K562 (cell line): ENCODE data around the gene PFKFB2. TPM values are rescaled to one million over a fixed set of nuclear protein-coding genes. Genes with fewer than 3 reads are reported as not detected.

ENCODE experiments used
- CGGBP1 ChIP-seq: fragments of 250-450 bp; sonication (Bioruptor Pico); IDR thresholded peaks from 2 replicates; pipeline ENCODE4 v1.9.0; 2021; ENCODE audit warnings: mild to moderate bottlenecking
- CTCF ChIP-seq, 3 experiments: IDR thresholded peaks in 2 of 3; conservative IDR thresholded peaks in 1 of 3; 2 replicates each; pipeline ENCODE4 v1.5.1; 2011 to 2012; ENCODE audit warnings: low read length in 3 of 3, mild to moderate bottlenecking in 3 of 3, control low read depth in 2 of 3, improper control_type of control experiment in 1 of 3, inconsistent platforms in 1 of 3, low read depth in 1 of 3, mixed read lengths in 1 of 3, moderate library complexity in 1 of 3; ENCODE audit not compliant: insufficient read depth in 2 of 3
- E2F5 ChIP-seq: sonication (generic); formaldehyde crosslinking; IDR thresholded peaks from 2 replicates; pipeline ENCODE4 v1.8.0; 2022; ENCODE audit warnings: mild to moderate bottlenecking, missing genetic modification reagents
- ELF1 ChIP-seq: fragments of 200-800 bp; sonication (Bioruptor generic); IDR thresholded peaks from 2 replicates; pipeline ENCODE4 v1.6.1; 2016; ENCODE audit warnings: missing genetic modification characterization, missing compliant biosample characterization
- FOXM1 ChIP-seq, 2 experiments: fragments of 450-650 bp in 1 of 2; sonication (generic) in 1 of 2; formaldehyde crosslinking in 1 of 2; IDR thresholded peaks; 2 replicates each; pipeline versions ENCODE4 v1.6.1 to v1.9.0; 2017 to 2022; ENCODE audit warnings: low read depth in 2 of 2, mild to moderate bottlenecking in 2 of 2, missing genetic modification reagents in 1 of 2, moderate library complexity in 1 of 2
- HBP1 ChIP-seq: fragments of 450-650 bp; formaldehyde crosslinking; IDR thresholded peaks from 2 replicates; pipeline ENCODE4 v1.4.0; 2022; ENCODE audit warnings: missing genetic modification characterization
- PURB ChIP-seq: sonication (generic); formaldehyde crosslinking; IDR thresholded peaks from 2 replicates; pipeline ENCODE4 v1.9.0; 2021; ENCODE audit warnings: low read depth, mild to moderate bottlenecking, missing genetic modification reagents
- RREB1 ChIP-seq: fragments of 250-450 bp; sonication (Bioruptor Pico); IDR thresholded peaks from 2 replicates; pipeline ENCODE4 v1.4.0; 2020
- SRF ChIP-seq, 2 experiments: fragments of 250-450, 450-650 bp in 1 of 2; sonication (Bioruptor Pico) in 1 of 2; sonication (generic) in 1 of 2; formaldehyde crosslinking; IDR thresholded peaks; 2 replicates each; pipeline versions ENCODE4 v1.5.0 to v1.5.1; 2020 to 2022; ENCODE audit warnings: mild to moderate bottlenecking in 1 of 2, missing genetic modification reagents in 1 of 2
- ZNF79 ChIP-seq: fragments of 250-450 bp; sonication (Bioruptor Pico); IDR thresholded peaks from 2 replicates; pipeline ENCODE4 v1.4.0; 2020; ENCODE audit warnings: low read depth, mild to moderate bottlenecking, moderate library complexity
- polyA plus RNA-seq, 8 experiments: library from polyadenylated mRNA; depleted of rRNA in 4 of 8; stranded (reverse) in 5 of 8; unstranded in 3 of 8; fragments of >200 nt; fragmentation: Nextera tagmentation in 2 of 8; fragmentation: Illumina TruSeq in 1 of 8; extraction: Ambion mirVana in 2 of 8; extraction: Trizol in 1 of 8; gene quantifications; 2 replicates each; pipeline versions ENCODE4 v1.2.1 to v1.2.3, GENCODE V29; 2011 to 2014; ENCODE audit warnings: inconsistent platforms in 1 of 8, missing spikeins in 1 of 8
- total RNA-seq, 7 experiments: library from RNA; depleted of rRNA in 6 of 7; stranded (reverse); fragments of >200 nt in 6 of 7; fragmentation: Illumina TruSeq in 2 of 7; extraction: Trizol in 2 of 7; gene quantifications; 2 replicates each; pipeline versions ENCODE4 v1.2.1 to v1.2.3, GENCODE V29; 2011 to 2021; ENCODE audit warnings: low replicate concordance in 1 of 7

The PFKFB2 gene
- total and polyA plus RNA-seq, 9 of the 15 experiments (the other 6 are each of a cell fraction or from before 2014, with no cell fraction given) = 6.9 to 26.0 (median 16.4) TPM

- TF ChIP-seq E2F5 (no peak), SRF (CRISPR knock-in tag; IDR thresholded peaks at IDR 0.05) (no peak), CTCF (IDR thresholded peaks at IDR 0.05 in 2 of 3, conservative IDR thresholded peaks at IDR 0.05 in 1 of 3; ENCODE audit: insufficient read depth in 2 of 3, low read depth in 1 of 3, low read length in 3 of 3) (peak; percentile 31 to 61 (median 48); a peak in 5 of 6 replicates), ZNF79 (CRISPR knock-in tag) (no peak), CGGBP1 (CRISPR knock-in tag) (no peak), FOXM1 (IDR thresholded peaks at IDR 0.05; ENCODE audit: low read depth) (peak; percentile 86; the same call in 1 of the 2 replicates), FOXM1 (CRISPR knock-in tag; IDR thresholded peaks at IDR 0.05; ENCODE audit: low read depth) (no peak), HBP1 (no peak), PURB (CRISPR knock-in tag) (no peak), ELF1 (tag) (peak; percentile 52; the same call in 1 of the 2 replicates), RREB1 (CRISPR knock-in tag) (no peak)
Observed at GRCh38 chr1:207021139-207021861, 31.8 kb upstream of the PFKFB2 start (continued).
